Endodermal cell (in vitro differentiated cells): ENCODE measurements around the gene MTREX. TPM values are rescaled to one million over a fixed set of nuclear protein-coding genes. Genes with fewer than 3 reads are reported as not detected.
A peak's percentile ranks its signal among the peaks of the same experiment; 100 is the strongest.

Experiments
- DNase-seq: peaks from one replicate; pipeline ENCODE4 v3.0.0-alpha.2; 2017
- H3K27ac ChIP-seq: 2 replicates; pipeline ENCODE4 v1.5.1; 2013; ENCODE audit warnings: mild to moderate bottlenecking, low read depth, low read length, moderate library complexity
- H3K27me3 ChIP-seq: 2 replicates; pipeline ENCODE4 v1.6.1; 2013; ENCODE audit warnings: mild to moderate bottlenecking, low read length, moderate library complexity; ENCODE audit not compliant: insufficient read depth, control insufficient read depth, poor library complexity, severe bottlenecking
- H3K36me3 ChIP-seq: 2 replicates; pipeline ENCODE4 v1.7.0; 2013; ENCODE audit warnings: mild to moderate bottlenecking, low read length, moderate library complexity; ENCODE audit not compliant: control insufficient read depth, insufficient read depth
- H3K4me1 ChIP-seq: one replicate; pipeline ENCODE4 v1.7.0; 2013; ENCODE audit warnings: low read length; ENCODE audit not compliant: control insufficient read depth, insufficient read depth
- H3K4me3 ChIP-seq: 2 replicates; pipeline ENCODE4 v1.5.1; 2013; ENCODE audit warnings: mild to moderate bottlenecking, low read length, moderate library complexity
- H3K9ac ChIP-seq: 2 replicates; pipeline ENCODE4 v1.6.1; 2013; ENCODE audit warnings: mild to moderate bottlenecking, low read length, moderate library complexity; ENCODE audit not compliant: poor library complexity, severe bottlenecking; ENCODE audit errors: extremely low read depth
- H3K9me3 ChIP-seq: 2 replicates; pipeline ENCODE4 v1.6.1; 2013; ENCODE audit warnings: mild to moderate bottlenecking, low read length, moderate library complexity; ENCODE audit not compliant: control insufficient read depth
- H3K27ac Mint-ChIP-seq: 2 replicates; pipeline ENCODE4 v1.8.0; 2020; ENCODE audit warnings: mixed read lengths
- H3K27me3 Mint-ChIP-seq: 2 replicates; pipeline ENCODE4 v1.8.0; 2021; ENCODE audit warnings: mild to moderate bottlenecking, mixed read lengths; ENCODE audit not compliant: insufficient read depth
- H3K36me3 Mint-ChIP-seq: 2 replicates; pipeline ENCODE4 v1.8.0; 2020; ENCODE audit warnings: low read depth, mixed read lengths
- H3K4me1 Mint-ChIP-seq: 2 replicates; pipeline ENCODE4 v1.8.0; 2020; ENCODE audit warnings: mixed read lengths
- H3K4me3 Mint-ChIP-seq: 2 replicates; pipeline ENCODE4 v1.8.0; 2020; ENCODE audit warnings: mild to moderate bottlenecking, moderate library complexity, mixed read lengths
- H3K9me3 Mint-ChIP-seq: 2 replicates; pipeline ENCODE4 v1.8.0; 2020; ENCODE audit warnings: mild to moderate bottlenecking, mixed read lengths
- WGBS, 2 experiments: methylation state at CpG; one replicate each; pipeline versions ENCODE4 v1.1.5 to v1.1.7; 2013; ENCODE audit warnings: missing lambda C conversion rate in 2 of 2, mixed read lengths in 1 of 2; ENCODE audit not compliant: insufficient coverage in 1 of 2, insufficient read length in 1 of 2; 5-methylcytosine and 5-hydroxymethylcytosine counted together
- total RNA-seq, 2 donors: library from RNA; stranded (reverse); fragmentation: NEBNext Ultra II Directional in 1 of 2; extraction: Animal tissue kit (Norgen Biotek cat#: 25700) in 1 of 2; gene quantifications; 2 replicates in 1 of 2; 3 replicates in 1 of 2; pipeline ENCODE4 v1.2.1, GENCODE V29; 2021
- TF ChIP-seq, protein P1 (sequence below): fragments of 200-600 bp; sonication (generic); conservative IDR thresholded peaks from 2 replicates; pipeline ENCODE4 v1.5.0; 2021; ENCODE audit warnings: antibody characterized with exemption, mild to moderate bottlenecking

Gene MTREX
- total RNA-seq, 2 donors from 2014 or later = 91.0 to 106 TPM

DNA sequence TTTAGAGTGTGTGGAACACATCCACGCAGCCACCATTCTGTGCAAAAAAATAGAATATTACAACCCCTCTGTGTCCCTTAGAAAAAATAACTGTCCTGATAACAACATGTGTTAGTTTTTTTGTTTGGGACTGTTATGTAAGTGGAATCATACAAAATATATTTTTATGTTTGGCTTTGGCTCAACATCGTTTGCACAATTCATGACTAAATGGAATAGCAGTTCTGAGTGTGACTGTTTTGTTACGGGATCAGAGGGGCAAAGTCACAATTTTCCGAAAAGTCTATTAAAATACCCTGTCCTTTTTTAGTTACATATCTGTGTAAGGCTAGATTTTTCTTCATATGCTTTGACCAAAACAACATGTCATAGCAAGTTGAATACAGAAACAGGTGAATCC lies 12.8 kb downstream of the MTREX start:
- WGBS, 2 experiments = 99 to 100% methylated on average over 2 to 4 of the region's 4 CpGs
- Histone ChIP-seq H3K4me1 (no peaks in the 10 kb centered on the region), H3K36me3 (peaks cover 33% of the 10 kb centered on the region), H3K4me3 (no peak overlapping the region), H3K9ac (no peak overlapping the region), H3K9me3 (peaks cover 21% of the 10 kb centered on the region), H3K27ac (no peak overlapping the region), H3K27me3 (no peaks in the 10 kb centered on the region)
- TF ChIP-seq, protein P1, sequence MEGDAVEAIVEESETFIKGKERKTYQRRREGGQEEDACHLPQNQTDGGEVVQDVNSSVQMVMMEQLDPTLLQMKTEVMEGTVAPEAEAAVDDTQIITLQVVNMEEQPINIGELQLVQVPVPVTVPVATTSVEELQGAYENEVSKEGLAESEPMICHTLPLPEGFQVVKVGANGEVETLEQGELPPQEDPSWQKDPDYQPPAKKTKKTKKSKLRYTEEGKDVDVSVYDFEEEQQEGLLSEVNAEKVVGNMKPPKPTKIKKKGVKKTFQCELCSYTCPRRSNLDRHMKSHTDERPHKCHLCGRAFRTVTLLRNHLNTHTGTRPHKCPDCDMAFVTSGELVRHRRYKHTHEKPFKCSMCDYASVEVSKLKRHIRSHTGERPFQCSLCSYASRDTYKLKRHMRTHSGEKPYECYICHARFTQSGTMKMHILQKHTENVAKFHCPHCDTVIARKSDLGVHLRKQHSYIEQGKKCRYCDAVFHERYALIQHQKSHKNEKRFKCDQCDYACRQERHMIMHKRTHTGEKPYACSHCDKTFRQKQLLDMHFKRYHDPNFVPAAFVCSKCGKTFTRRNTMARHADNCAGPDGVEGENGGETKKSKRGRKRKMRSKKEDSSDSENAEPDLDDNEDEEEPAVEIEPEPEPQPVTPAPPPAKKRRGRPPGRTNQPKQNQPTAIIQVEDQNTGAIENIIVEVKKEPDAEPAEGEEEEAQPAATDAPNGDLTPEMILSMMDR = no peak
- Mint-ChIP-seq H3K27ac (no peak overlapping the region), H3K4me1 (no peaks in the 10 kb centered on the region), H3K4me3 (no peak overlapping the region), H3K36me3 (peaks cover 42% of the 10 kb centered on the region), H3K9me3 (peaks cover 5% of the 10 kb centered on the region), H3K27me3 (no peaks in the 10 kb centered on the region)
- no peak for DNase-seq

DNA sequence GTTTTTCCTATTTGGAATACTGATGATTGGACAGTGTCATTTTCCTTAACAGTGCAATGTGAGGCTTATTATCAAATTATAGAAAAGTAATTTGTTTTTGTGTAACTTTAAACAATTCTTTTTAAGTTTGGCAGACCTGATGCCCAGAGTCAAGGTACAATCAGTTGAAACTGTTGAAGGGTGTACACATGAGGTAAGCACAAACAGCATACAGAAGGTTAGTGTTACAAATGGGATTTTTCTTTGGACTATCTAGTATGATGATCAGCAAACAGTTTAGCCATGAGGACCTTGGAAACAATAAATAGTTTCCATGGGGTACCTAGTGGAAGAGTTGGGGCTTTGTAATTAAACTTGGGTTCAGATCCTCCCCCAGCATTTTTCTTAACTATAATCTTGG lies 16.2 kb downstream of the MTREX start:
- no peaks in the 10 kb centered on the region for H3K9me3 ChIP-seq
- no peaks in the 10 kb centered on the region for H3K27me3 ChIP-seq
- Mint-ChIP-seq H3K9me3 (no peaks in the 10 kb centered on the region), H3K27me3 (no peaks in the 10 kb centered on the region), H3K27ac (no peak overlapping the region), H3K4me1 (no peaks in the 10 kb centered on the region), H3K4me3 (no peak overlapping the region), H3K36me3 (peaks cover 40% of the 10 kb centered on the region)
- H3K4me1 ChIP-seq = no peaks in the 10 kb centered on the region
- no peak for DNase-seq
- H3K4me3 ChIP-seq = no peak overlapping the region
- H3K27ac ChIP-seq = no peak overlapping the region
- H3K36me3 ChIP-seq = peaks cover 48% of the 10 kb centered on the region
- H3K9ac ChIP-seq = no peak overlapping the region
- TF ChIP-seq, protein P1 = no peak

DNA sequence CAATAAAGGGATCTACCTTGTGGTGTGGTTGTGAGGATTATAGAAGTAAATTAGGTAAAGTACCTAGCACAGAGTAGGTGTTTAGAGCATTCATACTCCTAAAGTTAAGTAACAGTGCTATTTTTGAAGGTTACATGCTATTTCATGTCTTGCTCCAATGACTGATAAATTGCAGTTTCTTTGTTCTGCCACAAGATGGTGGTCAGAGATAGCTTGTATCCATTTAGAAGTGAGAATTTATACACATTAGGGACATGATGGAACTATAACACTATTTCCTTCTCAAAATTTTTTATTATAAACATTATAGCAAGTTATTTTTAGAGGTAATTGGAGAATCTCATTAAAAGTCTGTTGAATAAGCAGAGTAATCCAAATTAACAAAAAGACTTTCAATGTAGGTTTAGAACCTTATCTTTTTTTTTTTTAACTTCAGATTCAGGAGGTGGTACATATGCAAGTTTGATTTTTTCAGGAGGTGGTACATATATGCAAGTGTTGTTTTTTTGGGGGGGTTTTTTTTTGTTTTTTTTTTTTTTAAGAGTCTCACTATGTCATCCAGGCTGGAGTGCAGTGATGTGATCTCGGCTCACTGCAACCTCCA lies 17.1 kb downstream of the MTREX start:
- H3K4me3 Mint-ChIP-seq = no peak overlapping the region
- H3K9me3 Mint-ChIP-seq = no peaks in the 10 kb centered on the region
- no peaks in the 10 kb centered on the region for H3K4me1 ChIP-seq
- DNase-seq = no peak
- no peak overlapping the region for H3K4me3 ChIP-seq
- no peak overlapping the region for H3K27ac Mint-ChIP-seq
- TF ChIP-seq, protein P1 = peak; percentile 74
- no peaks in the 10 kb centered on the region for H3K9me3 ChIP-seq
- H3K9ac ChIP-seq = no peak overlapping the region
- H3K36me3 ChIP-seq = peaks cover 57% of the 10 kb centered on the region
- H3K27ac ChIP-seq = no peak overlapping the region
- no peaks in the 10 kb centered on the region for H3K4me1 Mint-ChIP-seq
- H3K27me3 Mint-ChIP-seq = no peaks in the 10 kb centered on the region
- 90% methylated on average over 1 of the region's 1 CpG; no CpG with 5 or more reads in 1 of the 2 experiments for WGBS, 2 experiments
- no peaks in the 10 kb centered on the region for H3K27me3 ChIP-seq
- peaks cover 44% of the 10 kb centered on the region for H3K36me3 Mint-ChIP-seq
